ENCODE measurements around the gene KCP. TPM values are rescaled to one million over a fixed set of nuclear protein-coding genes. Genes with fewer than 3 reads are reported as not detected.

KCP gene
- total RNA-seq, 1 donor from 2014 or later = 0.19 TPM

DNA sequence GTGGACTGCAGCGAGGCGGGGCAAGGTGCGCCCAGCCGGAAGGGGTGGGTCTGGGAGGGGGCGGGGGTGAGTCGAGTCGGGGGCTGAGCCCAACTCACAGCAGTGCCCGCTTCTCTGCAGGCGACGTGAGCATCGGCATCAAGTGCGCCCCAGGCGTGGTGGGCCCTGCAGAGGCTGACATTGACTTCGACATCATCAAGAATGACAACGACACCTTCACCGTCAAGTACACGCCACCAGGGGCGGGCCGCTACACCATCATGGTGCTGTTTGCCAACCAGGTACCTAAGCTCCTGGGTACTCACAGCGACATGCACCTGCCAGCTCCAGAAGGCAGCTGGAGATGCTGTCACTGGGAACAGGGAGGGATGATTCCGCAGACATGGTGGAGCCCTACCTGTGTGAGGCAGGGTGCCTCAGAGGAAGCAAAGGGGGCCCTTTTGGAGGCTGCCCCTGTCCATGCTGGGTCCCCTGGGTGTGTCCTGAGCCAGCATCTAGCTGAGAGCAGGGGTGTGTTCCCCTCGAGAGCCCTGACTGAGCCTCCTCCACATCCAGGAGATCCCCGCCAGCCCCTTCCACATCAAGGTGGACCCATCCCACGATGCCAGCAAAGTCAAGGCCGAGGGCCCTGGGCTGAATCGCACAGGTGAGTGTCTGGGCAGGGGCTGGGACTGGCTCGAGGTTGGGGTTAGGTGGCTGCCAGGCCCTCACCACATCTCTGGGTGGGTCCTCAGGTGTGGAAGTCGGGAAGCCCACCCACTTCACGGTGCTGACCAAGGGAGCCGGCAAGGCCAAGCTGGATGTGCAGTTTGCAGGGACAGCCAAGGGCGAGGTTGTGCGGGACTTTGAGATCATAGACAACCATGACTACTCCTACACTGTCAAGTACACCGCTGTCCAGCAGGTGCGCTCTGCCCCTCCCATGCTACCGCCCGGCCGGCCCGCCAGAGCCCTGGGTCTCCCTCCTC lies 67.6 kb downstream of the KCP start:
- DNase-seq (ENCODE audit: low read depth) = no peak

GRCh38 chr7:128841921-128842673 lies 68.4 kb downstream of the KCP start:
- peak; percentile 61 for DNase-seq (ENCODE audit: low read depth)

DNA sequence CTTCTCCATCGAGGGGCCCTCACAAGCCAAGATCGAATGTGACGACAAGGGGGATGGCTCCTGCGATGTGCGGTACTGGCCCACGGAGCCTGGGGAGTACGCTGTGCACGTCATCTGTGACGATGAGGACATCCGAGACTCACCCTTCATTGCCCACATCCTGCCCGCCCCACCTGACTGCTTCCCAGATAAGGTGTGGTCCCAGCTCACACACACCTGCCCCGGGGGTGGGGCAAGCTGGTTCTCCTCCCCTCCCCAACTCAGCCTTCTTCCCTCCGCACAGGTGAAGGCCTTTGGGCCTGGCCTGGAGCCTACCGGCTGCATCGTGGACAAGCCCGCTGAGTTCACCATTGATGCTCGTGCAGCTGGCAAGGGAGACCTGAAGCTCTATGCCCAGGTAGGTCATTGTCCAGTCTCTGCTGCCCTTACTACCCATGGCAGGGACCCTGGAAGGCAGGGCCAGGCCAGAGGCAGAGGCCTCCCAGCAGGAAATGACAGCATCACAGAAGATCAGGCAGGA lies 69.3 kb downstream of the KCP start:
- no peak for DNase-seq (ENCODE audit: low read depth)

GRCh38 chr7:128840326-128841170 lies 70.0 kb downstream of the KCP start:
- no peak for DNase-seq (ENCODE audit: low read depth)

- DNase-seq (ENCODE audit: low read depth) = no peak
Observed at GRCh38 chr7:128839751-128840177, 70.7 kb downstream of the KCP start.

DNA sequence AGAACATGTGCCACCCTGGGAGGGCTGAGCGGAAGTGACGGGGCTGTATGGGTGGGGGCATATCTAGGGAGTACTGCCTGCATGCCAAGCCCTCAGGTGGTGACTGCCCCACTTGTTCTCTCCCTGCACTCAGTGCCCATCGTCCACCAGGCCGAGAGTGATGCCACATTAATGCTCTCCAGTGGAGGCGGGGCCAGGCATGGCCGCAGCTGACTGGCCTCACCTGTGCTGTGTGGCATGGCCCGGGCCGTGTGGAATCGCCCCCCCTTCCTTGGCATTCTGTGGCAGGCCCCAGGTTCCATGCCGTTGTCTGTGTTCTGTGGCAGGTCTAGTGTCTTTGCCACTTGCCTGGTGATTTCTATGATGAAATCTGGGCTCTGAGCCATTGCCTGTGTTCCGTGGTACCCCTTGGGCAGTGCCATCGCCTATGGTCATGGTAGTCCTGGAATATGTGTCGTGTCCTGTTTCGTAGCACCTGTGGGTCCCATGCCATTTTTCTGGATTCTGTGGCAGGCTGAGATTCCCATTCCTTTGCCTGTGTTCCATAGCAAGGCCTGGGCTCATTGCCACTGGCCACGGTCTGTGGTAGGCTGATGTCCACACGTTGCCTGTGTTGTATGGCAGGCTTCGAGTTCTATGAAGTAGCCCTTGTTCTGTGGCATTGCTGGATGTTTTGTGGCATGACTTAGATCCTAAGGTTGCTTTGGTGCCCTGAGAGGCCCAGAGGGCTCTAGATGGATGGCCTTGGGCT lies 71.4 kb downstream of the KCP start:
- DNase-seq (ENCODE audit: low read depth) = peak; percentile 62

DNA sequence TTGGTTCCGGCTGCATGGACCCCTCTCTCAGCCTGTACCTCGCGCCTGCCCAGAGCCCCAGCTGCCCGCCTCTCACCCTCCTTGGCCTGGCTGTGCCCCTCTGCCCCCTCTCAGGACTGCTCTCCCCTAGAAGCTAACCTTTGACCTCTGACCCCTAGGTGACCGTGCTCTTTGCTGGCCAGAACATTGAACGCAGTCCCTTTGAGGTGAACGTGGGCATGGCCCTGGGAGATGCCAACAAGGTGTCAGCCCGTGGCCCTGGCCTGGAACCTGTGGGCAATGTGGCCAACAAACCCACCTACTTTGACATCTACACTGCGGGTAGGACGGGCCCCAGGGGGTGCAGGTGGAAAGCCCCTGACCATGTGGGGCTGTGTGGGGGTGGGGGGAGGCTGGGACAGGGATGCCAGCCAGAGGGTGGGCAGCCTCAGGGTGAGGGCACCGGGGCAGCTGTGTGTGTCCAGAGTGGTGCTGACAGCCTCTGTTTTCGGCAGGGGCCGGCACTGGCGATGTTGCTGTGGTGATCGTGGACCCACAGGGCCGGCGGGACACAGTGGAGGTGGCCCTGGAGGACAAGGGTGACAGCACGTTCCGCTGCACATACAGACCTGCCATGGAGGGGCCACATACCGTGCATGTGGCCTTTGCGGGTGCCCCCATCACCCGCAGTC lies 72.3 kb downstream of the KCP start:
- DNase-seq (ENCODE audit: low read depth) = no peak

DNA sequence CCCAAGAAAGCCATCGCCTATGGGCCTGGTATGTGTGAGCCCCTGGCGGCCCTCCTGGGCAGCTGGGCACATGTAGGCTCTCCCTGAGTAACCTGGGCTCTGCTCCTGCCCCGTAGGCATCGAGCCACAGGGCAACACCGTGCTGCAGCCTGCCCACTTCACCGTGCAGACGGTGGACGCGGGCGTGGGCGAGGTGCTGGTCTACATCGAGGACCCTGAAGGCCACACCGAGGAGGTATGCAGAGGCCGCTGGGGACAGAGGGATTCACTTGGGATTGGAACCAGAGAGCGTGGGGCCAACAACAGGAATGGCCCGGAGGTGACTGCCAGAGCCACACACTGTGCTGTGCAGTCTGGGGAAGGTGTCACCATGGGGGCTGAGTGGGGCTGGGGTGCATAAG lies 73.0 kb downstream of the KCP start:
- DNase-seq (ENCODE audit: low read depth) = no peak

DNA sequence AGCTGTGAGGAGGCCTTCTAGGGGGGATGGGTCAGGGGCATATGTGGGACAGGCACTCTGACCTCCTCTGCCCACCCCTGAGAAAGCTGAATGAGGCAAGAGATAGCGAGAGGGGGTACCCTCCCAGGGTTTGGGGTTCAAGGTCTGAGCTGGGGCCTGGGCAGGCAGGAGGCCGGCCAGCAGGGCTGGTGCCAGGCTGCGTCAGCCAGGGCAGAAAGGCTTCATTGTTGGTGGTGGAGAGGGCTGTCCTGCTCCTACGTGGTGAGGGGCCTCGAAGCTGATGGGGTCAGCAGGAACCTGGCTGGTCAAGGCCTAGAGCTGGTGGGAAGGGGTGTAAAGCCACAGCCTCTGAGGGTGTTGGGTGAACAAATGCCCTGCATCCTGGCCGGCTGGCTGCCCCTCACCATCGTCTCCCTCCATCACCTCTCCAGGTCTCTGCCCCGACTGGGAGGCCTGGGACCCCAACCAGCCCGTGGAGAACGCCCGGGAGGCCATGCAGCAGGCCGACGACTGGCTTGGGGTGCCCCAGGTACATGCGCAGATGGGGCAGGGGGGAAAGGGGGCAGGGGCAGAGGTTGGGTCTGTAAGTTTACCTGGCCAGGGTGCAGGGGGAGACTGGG lies 73.7 kb downstream of the KCP start:
- DNase-seq (ENCODE audit: low read depth) = no peak

GRCh38 chr7:128835790-128836641 lies 74.5 kb downstream of the KCP start:
- peak; percentile 96 for DNase-seq (ENCODE audit: low read depth)

DNA sequence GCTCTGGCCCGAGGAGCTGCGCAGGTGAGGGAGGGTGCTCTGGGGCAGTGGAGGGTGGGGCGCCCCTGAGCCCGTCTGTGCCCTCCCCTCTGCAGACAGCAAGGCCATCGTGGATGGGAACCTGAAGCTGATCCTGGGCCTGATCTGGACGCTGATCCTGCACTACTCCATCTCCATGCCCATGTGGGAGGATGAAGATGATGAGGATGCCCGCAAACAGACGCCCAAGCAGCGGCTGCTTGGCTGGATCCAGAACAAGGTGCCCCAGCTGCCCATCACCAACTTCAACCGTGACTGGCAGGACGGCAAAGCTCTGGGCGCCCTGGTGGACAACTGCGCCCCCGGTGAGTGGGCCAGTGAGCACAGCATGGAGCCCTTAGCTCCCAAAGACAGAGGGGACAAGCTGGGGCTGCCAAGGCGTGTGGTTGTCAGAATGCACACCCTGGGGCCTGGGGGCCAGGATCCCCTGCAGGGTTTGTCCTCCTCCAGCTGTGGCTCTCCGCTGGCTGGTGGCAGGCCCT lies 75.2 kb downstream of the KCP start:
- DNase-seq (ENCODE audit: low read depth) = no peak

- peak; percentile 70 for DNase-seq (ENCODE audit: low read depth)
Observed at GRCh38 chr7:128833946-128834325, 76.6 kb downstream of the KCP start.

- DNase-seq (ENCODE audit: low read depth) = peak; percentile 100
Observed at GRCh38 chr7:128833148-128833945, 77.2 kb downstream of the KCP start.

DNA sequence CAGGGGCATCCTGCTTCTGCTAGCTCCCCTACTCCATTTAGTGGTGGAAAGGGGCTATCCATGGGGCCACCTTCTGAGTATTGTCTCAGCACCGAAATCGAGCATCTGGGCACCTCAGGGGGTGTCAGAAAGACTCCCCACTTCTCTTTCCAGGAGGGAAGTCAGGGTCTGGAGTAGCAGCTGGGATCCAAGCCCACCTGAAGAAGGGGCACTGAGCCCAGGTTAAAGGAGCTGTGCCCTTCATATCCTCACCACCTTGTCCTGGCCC lies 77.7 kb downstream of the KCP start:
- no peak for DNase-seq (ENCODE audit: low read depth)

DNA sequence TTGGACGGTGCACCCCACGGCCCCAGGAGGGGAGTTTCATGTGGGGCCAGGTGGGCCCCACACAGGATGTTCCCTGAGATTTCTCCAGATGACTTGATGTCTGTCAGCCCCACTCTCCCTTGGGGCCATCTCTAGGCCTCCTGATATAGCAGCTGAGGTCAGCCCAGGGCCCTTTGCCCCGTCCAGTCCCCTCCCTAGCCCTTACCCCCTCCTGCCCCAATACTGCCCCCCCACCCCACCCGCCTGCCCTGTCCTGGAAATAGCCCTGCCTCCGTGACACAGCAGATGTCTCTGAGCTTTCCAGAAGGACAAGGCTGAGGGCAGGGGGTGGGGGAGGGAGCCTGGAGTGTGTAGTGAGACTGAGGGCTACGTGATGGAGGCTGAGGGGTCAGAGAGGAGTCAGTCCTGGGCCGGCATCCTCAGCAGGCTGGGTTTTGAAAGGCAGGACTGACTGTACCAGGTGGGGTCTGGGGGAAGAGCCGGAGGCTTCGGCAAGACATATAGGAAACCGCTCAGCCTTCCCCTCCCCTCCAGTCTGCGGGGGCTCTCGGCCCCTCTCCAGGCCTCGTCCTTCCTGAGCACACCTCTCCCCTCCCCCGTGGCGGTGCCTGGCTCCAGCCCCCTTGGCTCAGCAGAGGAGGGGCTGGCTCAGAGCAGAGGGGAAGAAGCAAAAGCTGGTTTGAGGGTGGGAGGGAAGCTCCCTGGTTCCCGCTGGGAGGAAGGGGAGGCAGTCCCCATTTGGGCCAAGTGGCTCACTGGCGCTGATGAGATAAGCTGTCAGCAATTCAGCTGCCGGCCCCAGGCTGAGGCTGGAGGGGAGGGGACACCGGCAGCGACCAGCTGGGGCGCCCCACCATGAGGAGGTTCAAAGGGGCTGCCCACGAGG lies 78.3 kb downstream of the KCP start:
- DNase-seq (ENCODE audit: low read depth) = peak; percentile 98

DNA sequence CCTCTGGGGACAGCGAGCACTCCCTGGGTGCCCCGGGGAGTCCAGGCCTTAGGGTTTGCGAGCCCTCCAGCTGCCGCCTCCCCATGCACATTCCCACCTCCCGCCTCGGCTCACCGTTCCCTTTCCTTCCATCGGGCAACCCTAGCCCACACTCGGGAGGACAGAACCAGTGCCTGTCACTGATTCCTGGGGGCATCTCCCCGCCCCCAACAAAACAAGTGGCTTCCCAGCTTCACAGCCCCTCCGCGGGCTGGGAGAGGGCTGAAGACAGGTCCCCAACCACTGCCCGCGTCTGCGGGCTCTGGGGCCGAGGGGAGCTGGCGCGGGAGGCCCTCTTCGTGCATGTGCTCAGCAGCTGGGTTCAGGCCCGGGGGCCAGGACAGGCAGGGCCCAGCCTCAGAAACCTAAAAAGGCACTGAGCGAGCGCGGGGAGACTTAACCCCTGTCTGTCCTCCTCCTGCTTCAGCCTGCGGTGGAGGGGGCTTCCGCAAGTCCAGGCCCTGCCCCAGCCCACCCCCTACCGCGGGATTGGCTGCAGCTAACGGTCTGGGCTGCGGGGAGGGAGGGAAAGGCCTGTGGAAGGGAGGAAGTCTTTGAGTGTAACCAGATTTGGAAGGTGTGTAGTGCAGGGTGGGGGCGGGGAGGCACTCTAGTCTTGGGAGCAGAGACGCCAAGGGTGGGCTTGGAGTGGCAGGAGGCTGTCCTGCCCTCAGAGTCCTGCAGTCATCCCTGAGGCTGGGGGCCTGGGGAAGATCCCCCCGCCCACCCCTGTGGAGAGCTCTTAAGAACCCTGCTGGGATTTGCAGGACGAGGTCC lies 79.1 kb downstream of the KCP start:
- DNase-seq (ENCODE audit: low read depth) = peak; percentile 95
